ENCODE data around the gene TP53INP2.

- TF ChIP-seq CTCF (IDR thresholded peaks at IDR 0.05) (no peak), EZH2 (IDR thresholded peaks at IDR 0.05; ENCODE audit: borderline replicate concordance, insufficient read depth, low read depth, low read length, poor library complexity, severe bottlenecking) (no peak)
Observed at GRCh38 chr20:34746674-34747073, 42.5 kb downstream of the TP53INP2 start.
